ACHN (cell line): Measurements from ENCODE around the gene FRYL.

Source experiments
- DNase-seq: peaks from one replicate; pipeline ENCODE4 v3.0.0-alpha.2; 2015
- in situ Hi-C: cut with HindIII; loops from 2 replicates; pipeline ENCODE4 v1.10.0; 2017; ENCODE audit warnings: low sequenced_read_pairs, low pct_ligation_motif_present, low pct_unique_long_range_greater_than_20kb

The FRYL gene

GRCh38 chr4:48558026-48558425, 222.1 kb downstream of the FRYL start:
- in situ Hi-C loops: loop anchor here (25.0 kb wide), 1 partner anchor 404 kb away; no protein-coding TSS in a partner anchor
- no peak for DNase-seq

GRCh38 chr4:48557478-48557877, 222.6 kb downstream of the FRYL start:
- DNase-seq: peak; percentile 15
- in situ Hi-C loops: loop anchor here (25.0 kb wide), 1 partner anchor 405 kb away; no protein-coding TSS in a partner anchor

GRCh38 chr4:48556268-48556667, 223.8 kb downstream of the FRYL start:
- in situ Hi-C loops: loop anchor here (25.0 kb wide), 1 partner anchor 406 kb away; no protein-coding TSS in a partner anchor
- no peak for DNase-seq

- DNase-seq: no peak
These were observed 225.5 kb downstream of the FRYL start for GRCh38 chr4:48554606-48555005.

GRCh38 chr4:48553720-48554119, 226.4 kb downstream of the FRYL start:
- DNase-seq: no peak
- in situ Hi-C loops: loop anchor here (25.0 kb wide), 1 partner anchor 409 kb away; no protein-coding TSS in a partner anchor

More at GRCh38 chr4:48554606-48555005, 225.5 kb downstream of the FRYL start:
- in situ Hi-C loops: loop anchor here (25.0 kb wide), 1 partner anchor 408 kb away; no protein-coding TSS in a partner anchor

GRCh38 chr4:48546336-48546735, 233.7 kb downstream of the FRYL start:
- DNase-seq: peak; percentile 34
- in situ Hi-C loops: no loop called here

GRCh38 chr4:48543796-48544195, 236.3 kb downstream of the FRYL start:
- in situ Hi-C loops: no loop called here
- no peak for DNase-seq

GRCh38 chr4:48542888-48543287, 237.2 kb downstream of the FRYL start:
- in situ Hi-C loops: no loop called here
- DNase-seq: no peak

GRCh38 chr4:48539597-48539996, 240.5 kb downstream of the FRYL start:
- in situ Hi-C loops: no loop called here
- DNase-seq: no peak

GRCh38 chr4:48538358-48538757, 241.7 kb downstream of the FRYL start:
- in situ Hi-C loops: no loop called here
- no peak for DNase-seq

- DNase-seq: no peak
- in situ Hi-C loops: no loop called here
These were observed 253.7 kb downstream of the FRYL start for GRCh38 chr4:48526406-48526805.

- in situ Hi-C loops: no loop called here
- no peak for DNase-seq
These were observed 261.9 kb downstream of the FRYL start for GRCh38 chr4:48518143-48518542.

- DNase-seq: no peak
- in situ Hi-C loops: no loop called here
These were observed 270.5 kb downstream of the FRYL start for GRCh38 chr4:48509543-48509942.

- in situ Hi-C loops: no loop called here
- no peak for DNase-seq
These were observed 273.4 kb downstream of the FRYL start for GRCh38 chr4:48506716-48507115.

- in situ Hi-C loops: no loop called here
- no peak for DNase-seq
These were observed 275.7 kb downstream of the FRYL start for GRCh38 chr4:48504352-48504751.

GRCh38 chr4:48504026-48504330, 276.1 kb downstream of the FRYL start:
- in situ Hi-C loops: no loop called here
- no peak for DNase-seq

- in situ Hi-C loops: no loop called here
- DNase-seq: no peak
These were observed 276.6 kb downstream of the FRYL start for GRCh38 chr4:48503233-48504025.

- DNase-seq: no peak
- in situ Hi-C loops: no loop called here
These were observed 280.5 kb downstream of the FRYL start for GRCh38 chr4:48499551-48500066.

- DNase-seq: no peak
- in situ Hi-C loops: no loop called here
These were observed 281.2 kb downstream of the FRYL start for GRCh38 chr4:48498895-48499294.

- DNase-seq: no peak
- in situ Hi-C loops: no loop called here
These were observed 284.1 kb downstream of the FRYL start for GRCh38 chr4:48495941-48496340.
